HepG2 (cell line): ENCODE measurements around the gene ZFP64. TPM values are rescaled to one million over a fixed set of nuclear protein-coding genes. Genes with fewer than 3 reads are reported as not detected.

ENCODE experiments used
- AKAP8 ChIP-seq: sonication (generic); formaldehyde crosslinking; IDR thresholded peaks from 2 replicates; pipeline ENCODE4 v1.5.1; 2020; ENCODE audit warnings: mild to moderate bottlenecking, missing genetic modification reagents
- DBP ChIP-seq: sonication (generic); formaldehyde crosslinking; IDR thresholded peaks from 2 replicates; pipeline ENCODE4 v1.4.0; 2020; ENCODE audit warnings: missing genetic modification reagents; ENCODE audit errors: not compliant biosample characterization
- ELF4 ChIP-seq: sonication (generic); formaldehyde crosslinking; IDR thresholded peaks from 2 replicates; pipeline ENCODE4 v1.5.0; 2020; ENCODE audit warnings: missing genetic modification reagents, mild to moderate bottlenecking, moderate library complexity, borderline replicate concordance
- GATAD1 ChIP-seq: IDR thresholded peaks from 2 replicates; pipeline ENCODE4 v1.6.1; 2016; ENCODE audit warnings: missing genetic modification reagents, missing compliant biosample characterization
- HHEX ChIP-seq: IDR thresholded peaks from 2 replicates; pipeline ENCODE4 v1.6.1; 2016; ENCODE audit warnings: control low read depth
- PHB2 ChIP-seq: fragments of 450-650 bp; IDR thresholded peaks from 2 replicates; pipeline ENCODE4 v1.6.1; 2018; ENCODE audit not compliant: partially characterized antibody
- PHF8 ChIP-seq: sonication (generic); formaldehyde crosslinking; IDR thresholded peaks from 2 replicates; pipeline ENCODE4 v1.5.0; 2020; ENCODE audit warnings: missing genetic modification reagents
- RBFOX2 ChIP-seq: fragments of 200-400 bp; formaldehyde crosslinking; IDR thresholded peaks from 2 replicates; pipeline ENCODE4 v1.6.1; 2017; ENCODE audit warnings: low read depth, mild to moderate bottlenecking, low read length
- SCMH1 ChIP-seq: sonication (generic); formaldehyde crosslinking; IDR thresholded peaks from 2 replicates; pipeline ENCODE4 v1.9.0; 2021; ENCODE audit warnings: missing genetic modification reagents, mild to moderate bottlenecking, borderline replicate concordance
- SETDB1 ChIP-seq: sonication (generic); formaldehyde crosslinking; IDR thresholded peaks from 2 replicates; pipeline ENCODE4 v1.5.1; 2020; ENCODE audit warnings: missing genetic modification reagents, mild to moderate bottlenecking, borderline replicate concordance
- THAP11 ChIP-seq: IDR thresholded peaks from 2 replicates; pipeline ENCODE4 v1.6.1; 2016; ENCODE audit warnings: missing biosample characterization, missing genetic modification reagents
- THRA ChIP-seq: sonication (generic); formaldehyde crosslinking; IDR thresholded peaks from 2 replicates; pipeline ENCODE4 v1.4.0; 2020; ENCODE audit warnings: missing genetic modification reagents, borderline replicate concordance
- USF2 ChIP-seq, 2 experiments: sonication (generic) in 1 of 2; formaldehyde crosslinking in 1 of 2; IDR thresholded peaks; 2 replicates each; pipeline versions ENCODE4 v1.5.1 to v1.6.1; 2011 to 2020; ENCODE audit warnings: borderline replicate concordance in 1 of 2, low read depth in 1 of 2, low read length in 1 of 2, mild to moderate bottlenecking in 1 of 2, missing genetic modification reagents in 1 of 2, moderate library complexity in 1 of 2
- ZFP62 ChIP-seq: sonication (generic); formaldehyde crosslinking; IDR thresholded peaks from 2 replicates; pipeline ENCODE4 v1.4.0; 2020; ENCODE audit warnings: missing genetic modification reagents
- ZNF17 ChIP-seq: sonication (generic); formaldehyde crosslinking; IDR thresholded peaks from 2 replicates; pipeline ENCODE4 v1.5.0; 2020; ENCODE audit warnings: mild to moderate bottlenecking, missing genetic modification reagents
- ZNF274 ChIP-seq: sonication (generic); formaldehyde crosslinking; IDR thresholded peaks from 2 replicates; pipeline ENCODE4 v1.5.1; 2020; ENCODE audit warnings: mild to moderate bottlenecking, missing genetic modification reagents
- ZNF329 ChIP-seq: sonication (generic); formaldehyde crosslinking; IDR thresholded peaks from 2 replicates; pipeline ENCODE4 v1.9.0; 2021; ENCODE audit warnings: low read depth, mild to moderate bottlenecking, missing genetic modification reagents
- ZNF33A ChIP-seq: sonication (generic); formaldehyde crosslinking; IDR thresholded peaks from 2 replicates; pipeline ENCODE4 v1.5.1; 2020; ENCODE audit warnings: missing genetic modification reagents, mild to moderate bottlenecking, moderate library complexity, borderline replicate concordance
- ZNF362 ChIP-seq: sonication (generic); formaldehyde crosslinking; IDR thresholded peaks from 2 replicates; pipeline ENCODE4 v1.4.0; 2020; ENCODE audit warnings: missing genetic modification reagents, mild to moderate bottlenecking, borderline replicate concordance
- ZNF430 ChIP-seq: sonication (generic); formaldehyde crosslinking; IDR thresholded peaks from 2 replicates; pipeline ENCODE4 v1.9.0; 2021; ENCODE audit warnings: mild to moderate bottlenecking, missing genetic modification reagents
- ZNF550 ChIP-seq: sonication (generic); formaldehyde crosslinking; IDR thresholded peaks from 2 replicates; pipeline ENCODE4 v1.4.0; 2020; ENCODE audit warnings: mild to moderate bottlenecking, missing genetic modification reagents, borderline replicate concordance
- ZNF709 ChIP-seq: sonication (generic); formaldehyde crosslinking; IDR thresholded peaks from 2 replicates; pipeline ENCODE4 v1.5.0; 2020; ENCODE audit warnings: mild to moderate bottlenecking, missing genetic modification reagents
- ZNF790 ChIP-seq: sonication (generic); formaldehyde crosslinking; IDR thresholded peaks from 2 replicates; pipeline ENCODE4 v1.8.0; 2022; ENCODE audit warnings: missing genetic modification reagents, mild to moderate bottlenecking, borderline replicate concordance
- ZNF883 ChIP-seq: sonication (generic); formaldehyde crosslinking; IDR thresholded peaks from 2 replicates; pipeline ENCODE4 v1.5.1; 2020; ENCODE audit warnings: mild to moderate bottlenecking, missing genetic modification reagents; ENCODE audit errors: not compliant biosample characterization
- polyA plus RNA-seq, 8 experiments: library from polyadenylated mRNA; depleted of rRNA in 3 of 8; stranded (reverse) in 7 of 8; unstranded in 1 of 8; fragments of >200 nt; fragmentation: Illumina TruSeq in 4 of 8; extraction: Trizol in 4 of 8; gene quantifications; 2 replicates each; pipeline versions ENCODE4 v1.2.1 to v1.2.3, GENCODE V29; 2011 to 2016; ENCODE audit warnings: low read depth in 4 of 8, missing spikeins in 1 of 8, mixed read lengths in 1 of 8; ENCODE audit not compliant: insufficient read depth in 1 of 8
- total RNA-seq, 5 experiments: library from RNA; depleted of rRNA; stranded (reverse); fragments of >200 nt; fragmentation: Illumina TruSeq; extraction: Trizol; gene quantifications; 2 replicates each; pipeline ENCODE4 v1.2.3, GENCODE V29; 2016; ENCODE audit warnings: low read depth in 1 of 5

ZFP64 gene
- total and polyA plus RNA-seq, 2 of the 13 experiments (the other 11 are each of a cell fraction or from before 2014, with no cell fraction given), result 12.0 to 24.3 TPM

GRCh38 chr20:52191132-52191915 is at the start of gene ZFP64 (continued):
- no peak; the same call in 1 of the 2 replicates for TF ChIP-seq ZNF362
- no peak for TF ChIP-seq PHB2
- TF ChIP-seq SCMH1 (CRISPR knock-in tag), result no peak
- no peak for TF ChIP-seq ZFP62 (CRISPR knock-in tag)
- TF ChIP-seq HHEX (CRISPR knock-in tag), result no peak
- peak; percentile 54 for TF ChIP-seq ZNF883 (CRISPR knock-in tag)
- peak; percentile 76; the same call in 1 of the 2 replicates for TF ChIP-seq ZNF790
- TF ChIP-seq AKAP8, result no peak
- TF ChIP-seq THAP11 (CRISPR knock-in tag), result peak; percentile 79
- TF ChIP-seq GATAD1 (CRISPR knock-in tag), result peak; percentile 73; the same call in 1 of the 2 replicates
- peak; percentile 93; the same call in 1 of the 2 replicates for TF ChIP-seq ZNF430
- peak; percentile 97 for TF ChIP-seq PHF8 (CRISPR knock-in tag)
- peak; percentile 98 for TF ChIP-seq ZNF709 (CRISPR knock-in tag)
- peak; percentile 99 for TF ChIP-seq RBFOX2
- TF ChIP-seq USF2 (IDR thresholded peaks at IDR 0.05; ENCODE audit: low read depth, low read length), result no peak
- 0 out of 2 replicates have a peak, but pooled peaks have one; percentile 10 for TF ChIP-seq USF2 (CRISPR knock-in tag; IDR thresholded peaks at IDR 0.05; ENCODE audit: borderline replicate concordance)
- no peak for TF ChIP-seq ZNF550 (CRISPR knock-in tag)
- TF ChIP-seq THRA (CRISPR knock-in tag), result no peak
- TF ChIP-seq ELF4 (CRISPR knock-in tag), result peak; percentile 88; the same call in 1 of the 2 replicates
- TF ChIP-seq DBP (CRISPR knock-in tag), result no peak
- no peak; the same call in 1 of the 2 replicates for TF ChIP-seq ZNF329 (CRISPR knock-in tag)
- no peak for TF ChIP-seq ZNF17 (CRISPR knock-in tag)
- no peak for TF ChIP-seq SETDB1 (CRISPR knock-in tag)
- peak; percentile 16; the same call in 1 of the 2 replicates for TF ChIP-seq ZNF274 (CRISPR knock-in tag)
- no peak; the same call in 1 of the 2 replicates for TF ChIP-seq ZNF33A
